ENCODE results near the gene DLGAP1.

Gene DLGAP1

GRCh38 chr18:3658529-3658928 is 796.6 kb downstream of the DLGAP1 start:
- DNase-seq (ENCODE audit: low read depth) = no peak

GRCh38 chr18:3655254-3656050 is 799.7 kb downstream of the DLGAP1 start:
- DNase-seq (ENCODE audit: low read depth) = no peak

- DNase-seq (ENCODE audit: low read depth) = no peak
Measured at GRCh38 chr18:3654442-3655253, 800.5 kb downstream of the DLGAP1 start.

DNA sequence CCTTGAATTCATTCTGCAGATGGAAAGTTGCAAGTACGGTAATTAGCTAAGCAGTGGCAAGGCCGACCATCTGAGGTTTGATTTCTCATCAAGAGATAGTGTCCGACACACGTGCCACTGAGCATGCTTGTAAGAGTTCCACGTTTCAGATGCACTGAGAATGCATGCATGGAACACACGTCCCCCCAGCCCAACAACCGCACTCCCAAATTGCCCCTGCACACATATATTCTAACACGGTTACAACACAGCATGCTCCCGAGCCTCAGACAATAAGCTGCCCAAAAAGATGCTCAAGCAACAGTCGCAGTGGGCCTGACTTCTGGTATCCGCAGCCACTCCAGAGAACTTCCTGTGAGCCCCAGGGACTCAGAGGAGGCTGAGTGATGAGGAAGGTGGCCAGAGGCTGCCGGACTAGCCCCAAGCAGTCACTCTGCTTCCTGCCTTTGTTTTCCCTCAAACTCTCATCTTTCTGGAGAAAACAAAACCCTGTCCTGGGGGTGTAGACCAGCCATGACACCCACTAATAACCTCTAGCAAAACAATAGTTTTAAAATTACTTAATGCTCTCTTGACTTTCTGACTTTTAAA is 801.2 kb downstream of the DLGAP1 start:
- no peak for DNase-seq (ENCODE audit: low read depth)

GRCh38 chr18:3653263-3653850 is 801.8 kb downstream of the DLGAP1 start:
- DNase-seq (ENCODE audit: low read depth) = no peak

GRCh38 chr18:3652380-3653262 is 802.5 kb downstream of the DLGAP1 start:
- DNase-seq (ENCODE audit: low read depth) = peak; percentile 98

GRCh38 chr18:3651266-3651665 is 803.8 kb downstream of the DLGAP1 start:
- no peak for DNase-seq (ENCODE audit: low read depth)

DNA sequence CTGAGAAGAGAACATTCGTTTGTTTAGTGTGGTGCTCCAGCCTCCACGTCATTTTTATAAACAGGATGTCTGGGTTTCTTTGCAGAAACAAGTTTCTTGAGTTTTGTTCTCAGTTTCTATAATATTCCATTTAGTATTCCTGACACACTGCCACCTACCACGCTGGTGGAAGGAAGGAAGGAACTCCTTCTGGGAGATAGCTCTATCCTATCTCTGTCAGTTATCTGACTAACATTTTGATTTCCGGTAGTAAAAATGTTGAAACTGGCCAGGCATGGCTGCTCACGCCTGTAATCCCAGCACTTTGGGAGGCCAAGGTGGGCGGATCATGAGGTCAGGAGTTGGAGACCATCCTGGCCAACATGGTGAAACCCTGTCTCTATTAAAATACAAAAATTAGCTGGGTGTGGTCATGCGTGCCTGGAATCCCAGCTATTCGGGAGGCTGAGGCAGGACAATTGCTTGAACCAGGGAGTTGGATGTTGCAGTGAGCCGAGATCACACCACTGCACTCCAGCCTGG is 804.5 kb downstream of the DLGAP1 start:
- DNase-seq (ENCODE audit: low read depth) = peak; percentile 56

GRCh38 chr18:3649633-3650426 is 805.3 kb downstream of the DLGAP1 start:
- DNase-seq (ENCODE audit: low read depth) = peak; percentile 85

DNA sequence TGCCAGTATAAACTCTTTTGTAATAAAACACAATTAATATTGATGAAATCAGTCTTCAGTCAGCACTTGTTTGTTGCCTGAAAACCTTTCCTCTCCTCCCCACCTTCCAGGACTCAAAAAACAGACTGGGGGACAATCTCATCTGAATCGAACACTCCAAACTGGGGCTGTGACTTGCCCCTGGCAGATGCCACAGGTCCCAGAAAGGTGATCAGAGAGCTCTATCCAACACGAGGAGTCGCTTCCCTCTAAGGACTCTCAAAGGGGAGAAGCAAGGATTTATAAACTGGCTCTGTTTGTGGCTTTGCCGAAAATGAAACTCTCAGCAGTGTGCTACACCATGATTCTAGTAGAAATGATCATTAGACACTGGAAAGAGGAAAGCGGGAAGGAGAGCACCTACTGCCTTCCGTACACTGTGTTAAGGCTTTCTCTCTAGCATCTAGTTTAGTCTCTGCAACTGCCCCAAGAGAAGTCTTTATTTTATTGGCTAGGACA is 805.9 kb downstream of the DLGAP1 start:
- DNase-seq (ENCODE audit: low read depth) = no peak

- DNase-seq (ENCODE audit: low read depth) = no peak
Measured at GRCh38 chr18:3648641-3649040, 806.5 kb downstream of the DLGAP1 start.

DNA sequence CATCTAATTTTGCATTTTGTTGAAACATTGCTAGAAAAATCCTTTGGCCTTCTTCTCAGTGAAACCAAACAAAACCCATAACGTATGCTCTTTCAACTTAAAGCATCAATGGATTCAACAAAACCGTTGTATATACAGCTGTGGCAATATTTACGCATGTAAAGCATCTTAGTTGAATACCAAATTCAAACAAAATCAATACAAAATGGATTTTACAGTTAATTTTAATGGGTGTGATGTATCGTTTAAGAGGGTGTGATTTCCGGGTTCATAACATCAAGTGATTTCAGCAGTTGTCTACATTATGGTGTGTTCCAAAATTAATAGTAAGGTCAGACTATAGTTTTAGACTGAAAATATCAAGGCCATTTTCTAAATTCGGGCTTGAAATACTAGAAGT is 806.9 kb downstream of the DLGAP1 start:
- DNase-seq (ENCODE audit: low read depth) = no peak

GRCh38 chr18:3647636-3648035 is 807.5 kb downstream of the DLGAP1 start:
- DNase-seq (ENCODE audit: low read depth) = no peak

GRCh38 chr18:3645384-3646156 is 809.5 kb downstream of the DLGAP1 start:
- DNase-seq (ENCODE audit: low read depth) = peak; percentile 52

- DNase-seq (ENCODE audit: low read depth) = no peak
Measured at GRCh38 chr18:3634250-3634939, 820.7 kb downstream of the DLGAP1 start.

DNA sequence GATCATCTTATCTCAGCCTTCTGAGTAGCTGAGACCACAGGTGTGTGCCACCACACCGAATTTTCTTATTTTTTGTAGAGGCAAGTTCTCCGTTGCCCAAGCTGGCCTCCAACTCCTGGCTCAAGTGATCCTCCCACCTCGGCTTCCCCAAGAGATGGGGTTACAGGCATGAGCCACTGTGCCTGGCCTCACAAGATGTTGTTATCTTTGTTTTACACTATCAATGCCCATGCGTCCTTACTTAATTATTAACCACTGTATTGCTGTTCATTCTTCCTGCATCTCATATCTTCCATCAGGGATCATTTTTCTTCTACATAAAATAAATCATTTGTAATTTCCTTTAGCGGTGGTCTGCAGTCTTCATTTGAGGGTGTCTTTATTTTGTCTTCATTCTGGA is 823.2 kb downstream of the DLGAP1 start:
- DNase-seq (ENCODE audit: low read depth) = no peak

GRCh38 chr18:3626929-3627458 is 828.1 kb downstream of the DLGAP1 start:
- DNase-seq (ENCODE audit: low read depth) = no peak

- no peak for DNase-seq (ENCODE audit: low read depth)
Measured at GRCh38 chr18:3625742-3626091, 829.4 kb downstream of the DLGAP1 start.

Measured in amniotic epithelial cell (primary cell).